Measurements from ENCODE around the gene ARFRP1.

- TF ChIP-seq, protein P1, sequence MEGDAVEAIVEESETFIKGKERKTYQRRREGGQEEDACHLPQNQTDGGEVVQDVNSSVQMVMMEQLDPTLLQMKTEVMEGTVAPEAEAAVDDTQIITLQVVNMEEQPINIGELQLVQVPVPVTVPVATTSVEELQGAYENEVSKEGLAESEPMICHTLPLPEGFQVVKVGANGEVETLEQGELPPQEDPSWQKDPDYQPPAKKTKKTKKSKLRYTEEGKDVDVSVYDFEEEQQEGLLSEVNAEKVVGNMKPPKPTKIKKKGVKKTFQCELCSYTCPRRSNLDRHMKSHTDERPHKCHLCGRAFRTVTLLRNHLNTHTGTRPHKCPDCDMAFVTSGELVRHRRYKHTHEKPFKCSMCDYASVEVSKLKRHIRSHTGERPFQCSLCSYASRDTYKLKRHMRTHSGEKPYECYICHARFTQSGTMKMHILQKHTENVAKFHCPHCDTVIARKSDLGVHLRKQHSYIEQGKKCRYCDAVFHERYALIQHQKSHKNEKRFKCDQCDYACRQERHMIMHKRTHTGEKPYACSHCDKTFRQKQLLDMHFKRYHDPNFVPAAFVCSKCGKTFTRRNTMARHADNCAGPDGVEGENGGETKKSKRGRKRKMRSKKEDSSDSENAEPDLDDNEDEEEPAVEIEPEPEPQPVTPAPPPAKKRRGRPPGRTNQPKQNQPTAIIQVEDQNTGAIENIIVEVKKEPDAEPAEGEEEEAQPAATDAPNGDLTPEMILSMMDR (conservative IDR thresholded peaks at IDR 0.05; ENCODE audit: low read length): no peak
- no peak for TF ChIP-seq EZH2phosphoT487 (IDR thresholded peaks at IDR 0.05; ENCODE audit: borderline replicate concordance, low read depth, low read length)
Measured at GRCh38 chr20:63734111-63734945, 26.6 kb upstream of the ARFRP1 start.
